Right lobe of liver (tissue), 6 donors: Measurements from ENCODE around the gene ZMYND10. TPM values are rescaled to one million over a fixed set of nuclear protein-coding genes. Genes with fewer than 3 reads are reported as not detected.

ENCODE experiments used
- ATAC-seq, 4 donors: fragments of 200-7000 bp; cut with Tn5 transposase; one replicate each; pipeline ENCODE4 v1.9.1; 2020; ENCODE audit warnings: mild to moderate bottlenecking in 4 of 4, moderate library complexity in 4 of 4
- DNase-seq, 3 donors: peaks; one replicate each; pipeline ENCODE4 v3.0.0-alpha.2; 2020
- H3K27ac ChIP-seq, 3 donors: fragments of 200-600 bp; one replicate each; pipeline ENCODE4 v1.8.0; 2022
- H3K27me3 ChIP-seq, 2 donors: fragments of 200-600 bp; one replicate each; pipeline ENCODE4 v1.8.0; 2022
- H3K36me3 ChIP-seq, 4 donors: fragments of 200-600 bp; sonication (generic) in 1 of 4; one replicate each; pipeline versions ENCODE4 v1.5.1 to v1.8.0; 2017 to 2022; ENCODE audit warnings: control low read depth in 1 of 4
- H3K4me1 ChIP-seq, 4 donors: fragments of 200-600 bp; sonication (generic) in 1 of 4; one replicate each; pipeline versions ENCODE4 v1.5.1 to v1.8.0; 2017 to 2022; ENCODE audit warnings: control low read depth in 1 of 4
- H3K4me3 ChIP-seq, 3 donors: fragments of 200-600 bp; one replicate each; pipeline ENCODE4 v1.8.0; 2022
- H3K9me3 ChIP-seq, 4 donors: fragments of 200-600 bp; sonication (generic) in 1 of 4; one replicate each; pipeline versions ENCODE4 v1.5.1 to v1.8.0; 2017 to 2022; ENCODE audit warnings: control low read depth in 1 of 4
- POLR2A ChIP-seq: fragments of 450-650 bp; IDR thresholded peaks from one replicate; pipeline ENCODE4 v1.6.1; 2017; ENCODE audit warnings: antibody characterized with exemption, mild to moderate bottlenecking
- WGBS: methylation state at CpG from one replicate; pipeline ENCODE4 v1.1.6; 2018; ENCODE audit warnings: low coverage, low lambda C conversion rate; ENCODE audit not compliant: insufficient coverage; ENCODE audit errors: missing lambda C conversion rate; 5-methylcytosine and 5-hydroxymethylcytosine counted together
- intact Hi-C, 2 donors: fragments of 100-400 bp; cut with DNase I; formaldehyde crosslinking; loops; one replicate each; pipeline versions ENCODE4 v1.11.2 to v1.14.1; 2022
- total RNA-seq, 6 experiments: library from RNA; depleted of rRNA in 2 of 6; stranded (reverse); fragments of >200 nt in 2 of 6; fragmentation: NEBNext Ultra II Directional in 3 of 6; extraction: Animal tissue kit (Norgen Biotek cat#: 25700) in 3 of 6; gene quantifications; one replicate each; pipeline versions ENCODE4 v1.1.0 to v1.2.4, GENCODE V29; 2016 to 2023
- TF ChIP-seq, protein P1 (sequence below), 4 donors: fragments of 200-600 bp in 3 of 4; fragments of 450-650 bp in 1 of 4; IDR thresholded peaks; one replicate each; pipeline versions ENCODE4 v1.5.1 to v1.8.0; 2016 to 2022; ENCODE audit warnings: antibody characterized with exemption in 4 of 4, mild to moderate bottlenecking in 2 of 4
- donor health status: DM: no; HTN: yes; CAD: no.
- donor health status: DM: no; HTN: no; CAD: no.
- donor health status: DM: no; HTN: no; CAD: no.
- donor health status: DM: no; HTN: yes; CAD: no.
- donor health status: DM: no; HTN: yes; CAD: no.

Gene ZMYND10
- total RNA-seq, 6 experiments from 2014 or later, result 0.25 to 0.70 (median 0.46) TPM

DNA sequence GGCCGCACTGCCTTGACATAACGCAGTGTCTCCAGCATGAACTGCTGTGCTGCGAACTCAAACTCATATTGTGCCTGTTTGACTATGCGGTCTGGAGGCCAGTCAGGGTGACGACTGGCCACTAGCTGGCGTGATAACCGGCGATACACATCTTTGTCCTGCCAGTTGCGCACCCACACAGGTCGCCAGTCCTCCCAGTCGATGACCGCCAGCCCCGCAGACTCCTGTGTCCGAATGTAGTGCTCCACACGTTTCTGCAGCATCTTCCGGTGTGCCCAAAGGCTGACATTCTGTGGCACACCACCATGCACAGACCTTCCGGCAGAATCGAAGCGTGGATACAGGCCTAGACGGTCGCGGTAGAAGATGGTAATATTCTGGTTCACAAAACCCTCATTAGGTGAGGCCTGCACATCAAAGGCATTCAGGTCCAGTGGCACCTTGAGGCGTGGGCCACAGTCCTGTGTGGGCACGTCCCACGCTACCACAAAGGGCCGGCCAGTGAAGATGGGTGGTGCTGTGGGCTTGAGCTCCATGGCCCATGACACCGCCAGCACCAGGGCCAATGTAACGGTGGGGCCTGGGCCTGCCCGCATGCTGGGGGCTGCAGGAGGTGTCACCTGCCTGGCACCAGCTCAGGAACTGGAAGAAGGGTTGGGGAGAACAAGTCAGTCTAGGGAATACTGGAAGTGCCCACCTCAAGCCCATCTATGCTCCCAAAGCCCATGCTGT is 25.5 kb downstream of the ZMYND10 start:
- DNase-seq, result no peak
- H3K36me3 ChIP-seq, result peaks cover 0 to 20% (median 3%) of the 10 kb centered on the region in 4 donors
- no peak for ATAC-seq
- TF ChIP-seq POLR2A, result no peak
- TF ChIP-seq, protein P1, sequence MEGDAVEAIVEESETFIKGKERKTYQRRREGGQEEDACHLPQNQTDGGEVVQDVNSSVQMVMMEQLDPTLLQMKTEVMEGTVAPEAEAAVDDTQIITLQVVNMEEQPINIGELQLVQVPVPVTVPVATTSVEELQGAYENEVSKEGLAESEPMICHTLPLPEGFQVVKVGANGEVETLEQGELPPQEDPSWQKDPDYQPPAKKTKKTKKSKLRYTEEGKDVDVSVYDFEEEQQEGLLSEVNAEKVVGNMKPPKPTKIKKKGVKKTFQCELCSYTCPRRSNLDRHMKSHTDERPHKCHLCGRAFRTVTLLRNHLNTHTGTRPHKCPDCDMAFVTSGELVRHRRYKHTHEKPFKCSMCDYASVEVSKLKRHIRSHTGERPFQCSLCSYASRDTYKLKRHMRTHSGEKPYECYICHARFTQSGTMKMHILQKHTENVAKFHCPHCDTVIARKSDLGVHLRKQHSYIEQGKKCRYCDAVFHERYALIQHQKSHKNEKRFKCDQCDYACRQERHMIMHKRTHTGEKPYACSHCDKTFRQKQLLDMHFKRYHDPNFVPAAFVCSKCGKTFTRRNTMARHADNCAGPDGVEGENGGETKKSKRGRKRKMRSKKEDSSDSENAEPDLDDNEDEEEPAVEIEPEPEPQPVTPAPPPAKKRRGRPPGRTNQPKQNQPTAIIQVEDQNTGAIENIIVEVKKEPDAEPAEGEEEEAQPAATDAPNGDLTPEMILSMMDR (IDR thresholded peaks at IDR 0.05), result no peak
- WGBS, result 88% methylated on average over 5 of the region's 29 CpGs
- H3K4me3 ChIP-seq, result peak overlapping the region; percentile 88 to 89 (median 89)
- H3K9me3 ChIP-seq, result no peaks in the 10 kb centered on the region
- H3K27me3 ChIP-seq, result no peaks in the 10 kb centered on the region
- H3K4me1 ChIP-seq, result peaks cover 0 to 56% (median 15%) of the 10 kb centered on the region in 4 donors
- H3K27ac ChIP-seq, result peak overlapping the region in 2 of 3 donors; percentile 98
- intact Hi-C loops, result loop anchor here in 1 of 2 donors (5.0 kb wide), 2 partner anchors 38 to 48 kb away; no protein-coding TSS in a partner anchor

DNA sequence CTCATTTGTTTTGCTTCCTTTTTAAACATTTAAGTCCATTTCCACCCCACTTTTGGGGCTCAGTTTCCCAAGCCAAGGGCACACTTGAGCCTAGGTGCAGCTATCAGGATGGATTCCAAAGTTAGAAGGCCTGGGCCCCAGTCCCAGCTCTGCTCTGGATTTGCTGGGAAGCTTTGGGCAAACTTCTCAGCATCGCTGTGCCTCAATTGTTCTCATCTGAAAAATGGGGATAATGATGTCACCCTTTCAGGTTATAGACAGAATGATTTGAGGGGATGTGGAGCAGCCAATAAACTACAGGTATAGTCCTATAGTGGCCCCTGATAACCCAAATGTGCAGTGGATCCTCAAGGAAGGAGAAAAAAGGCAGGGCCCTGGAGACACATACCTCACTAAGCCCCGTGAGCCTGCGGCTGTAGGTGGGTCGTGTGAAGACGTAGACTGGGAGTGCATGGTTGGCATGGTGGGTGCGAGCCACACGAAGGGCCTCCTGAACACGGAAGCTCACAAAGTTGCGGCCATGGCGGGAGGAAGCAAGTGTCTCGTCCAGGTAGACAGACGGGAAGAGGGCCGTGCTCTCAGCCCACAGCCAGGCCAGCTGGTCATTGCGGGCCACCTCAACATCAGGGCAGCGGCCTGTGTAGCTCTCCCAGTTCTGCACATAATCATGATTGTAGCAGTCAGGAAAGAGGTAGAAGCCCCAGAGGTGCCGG is 26.2 kb downstream of the ZMYND10 start:
- H3K4me3 ChIP-seq, result no peak overlapping the region
- peak in 1 of 3 donors; percentile 45 for DNase-seq
- H3K27me3 ChIP-seq, result no peaks in the 10 kb centered on the region
- 91% methylated on average over 4 of the region's 16 CpGs for whole genome bisulfite sequencing
- ATAC-seq, result no peak
- H3K27ac ChIP-seq, result no peak overlapping the region
- H3K9me3 ChIP-seq, result no peaks in the 10 kb centered on the region
- intact Hi-C loops, result loop anchor here in 1 of 2 donors (5.0 kb wide), 1 partner anchor 37 kb away; no protein-coding TSS in a partner anchor
- TF ChIP-seq, protein P1 (IDR thresholded peaks at IDR 0.05), result no peak
- no peak for TF ChIP-seq POLR2A
- peaks cover 0 to 20% (median 3%) of the 10 kb centered on the region in 4 donors for H3K36me3 ChIP-seq
- H3K4me1 ChIP-seq, result peaks cover 0 to 51% (median 14%) of the 10 kb centered on the region in 4 donors

DNA sequence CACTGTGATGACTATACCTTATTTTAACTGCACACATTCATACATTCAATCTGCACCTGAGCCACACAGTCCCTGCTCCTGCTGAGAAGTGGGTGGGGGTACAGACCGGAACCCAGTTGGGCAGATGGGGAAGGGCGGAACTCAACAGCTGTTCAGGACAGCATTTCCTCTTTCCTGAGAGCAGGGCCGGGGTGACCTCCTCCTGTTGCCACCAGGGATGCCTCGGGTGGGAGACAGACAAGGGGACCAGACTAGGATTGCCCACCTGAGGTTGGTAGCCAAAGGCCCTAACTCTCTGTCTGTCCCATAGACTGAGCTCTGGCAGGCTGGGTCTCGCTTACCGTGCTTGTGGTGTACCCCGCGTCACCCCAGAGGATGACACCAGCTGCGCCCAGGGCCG is 26.9 kb downstream of the ZMYND10 start:
- TF ChIP-seq POLR2A, result no peak
- TF ChIP-seq, protein P1 (IDR thresholded peaks at IDR 0.05), result no peak
- DNase-seq (no peak), ATAC-seq (no peak)
- Histone ChIP-seq H3K4me1 (peaks cover 0 to 44% (median 10%) of the 10 kb centered on the region in 4 donors), H3K27ac (no peak overlapping the region), H3K4me3 (no peak overlapping the region), H3K36me3 (peaks cover 0 to 20% (median 3%) of the 10 kb centered on the region in 4 donors), H3K27me3 (no peaks in the 10 kb centered on the region), H3K9me3 (no peaks in the 10 kb centered on the region)
- intact Hi-C loops, result loop anchor here in 1 of 2 donors (5.0 kb wide), 1 partner anchor 36 kb away; no protein-coding TSS in a partner anchor
- WGBS, result 67% methylated on average over 3 of the region's 10 CpGs

DNA sequence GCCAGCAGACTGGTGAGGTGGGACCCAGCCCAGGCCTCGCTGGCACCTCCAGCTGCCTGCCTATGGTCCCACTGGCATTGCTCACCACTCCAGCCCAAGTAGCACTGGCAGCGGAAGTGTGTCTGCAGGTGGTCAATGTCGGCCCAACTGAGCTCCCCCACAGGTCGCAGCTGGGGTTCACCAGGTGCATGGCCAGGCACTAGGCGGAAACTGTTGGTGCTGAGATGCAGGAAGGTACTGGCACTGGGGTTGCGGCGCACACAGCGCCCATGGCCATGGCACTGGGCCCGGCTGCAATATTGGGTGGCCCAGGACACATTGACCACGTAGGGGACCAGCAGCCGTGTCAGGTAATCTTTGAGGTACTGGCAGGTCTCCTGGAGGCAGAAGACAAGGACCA is 27.4 kb downstream of the ZMYND10 start:
- TF ChIP-seq POLR2A, result no peak
- TF ChIP-seq, protein P1 (IDR thresholded peaks at IDR 0.05), result no peak
- ATAC-seq (no peak), DNase-seq (no peak)
- Histone ChIP-seq H3K9me3 (no peaks in the 10 kb centered on the region), H3K27ac (no peak overlapping the region), H3K4me3 (no peak overlapping the region), H3K27me3 (no peaks in the 10 kb centered on the region), H3K4me1 (peaks cover 0 to 44% (median 10%) of the 10 kb centered on the region in 4 donors), H3K36me3 (peaks cover 0 to 20% (median 3%) of the 10 kb centered on the region in 4 donors)
- WGBS, result 60% methylated on average over 2 of the region's 11 CpGs
- intact Hi-C loops, result loop anchor here in 1 of 2 donors (5.0 kb wide), 1 partner anchor 36 kb away; no protein-coding TSS in a partner anchor
